GM18502 (cell line): Measurements from ENCODE around the gene TXNDC5.
"Not testable (repeated sequence)": the region's sequence is repeated elsewhere in the genome, so short reads cannot be mapped to it uniquely, and the experiment has no call there.

Source experiments
- ATAC-seq: cut with Tn5 transposase; IDR thresholded peaks from one replicate; pipeline ENCODE4 v1.9.1; 2021; ENCODE audit warnings: mild to moderate bottlenecking; ENCODE audit not compliant: unreplicated experiment, poor library complexity

The TXNDC5 gene

GRCh38 chr6:7914991-7915789, 4.6 kb upstream of the TXNDC5 start:
- ATAC-seq, result no peak

GRCh38 chr6:7914311-7914710, 3.7 kb upstream of the TXNDC5 start:
- ATAC-seq, result no peak

- ATAC-seq, result no peak
Observed at GRCh38 chr6:7912736-7913517, 2.3 kb upstream of the TXNDC5 start.

- no peak for ATAC-seq
Observed at GRCh38 chr6:7912024-7912423, 1.4 kb upstream of the TXNDC5 start.

GRCh38 chr6:7911345-7911725, 747 bp upstream of the TXNDC5 start:
- no peak for ATAC-seq

- ATAC-seq, result peak; percentile 25
Observed at GRCh38 chr6:7910298-7910653, 312 bp downstream of the TXNDC5 start.

- ATAC-seq, result peak; percentile 28
Observed at GRCh38 chr6:7909323-7910276, 988 bp downstream of the TXNDC5 start.

- ATAC-seq, result no peak
Observed at GRCh38 chr6:7907159-7907558, 3.4 kb downstream of the TXNDC5 start.

GRCh38 chr6:7906741-7907140, 3.8 kb downstream of the TXNDC5 start:
- ATAC-seq, result no peak

- no peak for ATAC-seq
Observed at GRCh38 chr6:7905416-7905815, 5.2 kb downstream of the TXNDC5 start.

- no peak for ATAC-seq
Observed at GRCh38 chr6:7904654-7905319, 5.8 kb downstream of the TXNDC5 start.

- ATAC-seq, result no peak
Observed at GRCh38 chr6:7903673-7904072, 6.9 kb downstream of the TXNDC5 start.

GRCh38 chr6:7902867-7903266, 7.7 kb downstream of the TXNDC5 start:
- no peak for ATAC-seq

- ATAC-seq, result no peak
Observed at GRCh38 chr6:7902221-7902620, 8.4 kb downstream of the TXNDC5 start.

GRCh38 chr6:7901780-7902179, 8.8 kb downstream of the TXNDC5 start:
- no peak for ATAC-seq

GRCh38 chr6:7901056-7901455, 9.5 kb downstream of the TXNDC5 start:
- ATAC-seq, result no peak

- ATAC-seq, result no peak
Observed at GRCh38 chr6:7900621-7901020, 10.0 kb downstream of the TXNDC5 start.

GRCh38 chr6:7899889-7900213, 10.7 kb downstream of the TXNDC5 start:
- no peak for ATAC-seq

GRCh38 chr6:7899101-7899888, 11.3 kb downstream of the TXNDC5 start:
- no peak for ATAC-seq

- not testable (repeated sequence) for ATAC-seq
Observed at GRCh38 chr6:7898193-7898586, 12.4 kb downstream of the TXNDC5 start.
